COR-L47 (cell line): ENCODE results near the gene PPP1R12C.
"Not testable (repeated sequence)": the region's sequence is repeated elsewhere in the genome, so short reads cannot be mapped to it uniquely, and the experiment has no call there.

ENCODE experiments used
- DNase-seq: peaks from one replicate; lab custom pipeline; 2025; lab: John Stamatoyannopoulos, UW

The PPP1R12C gene

DNA sequence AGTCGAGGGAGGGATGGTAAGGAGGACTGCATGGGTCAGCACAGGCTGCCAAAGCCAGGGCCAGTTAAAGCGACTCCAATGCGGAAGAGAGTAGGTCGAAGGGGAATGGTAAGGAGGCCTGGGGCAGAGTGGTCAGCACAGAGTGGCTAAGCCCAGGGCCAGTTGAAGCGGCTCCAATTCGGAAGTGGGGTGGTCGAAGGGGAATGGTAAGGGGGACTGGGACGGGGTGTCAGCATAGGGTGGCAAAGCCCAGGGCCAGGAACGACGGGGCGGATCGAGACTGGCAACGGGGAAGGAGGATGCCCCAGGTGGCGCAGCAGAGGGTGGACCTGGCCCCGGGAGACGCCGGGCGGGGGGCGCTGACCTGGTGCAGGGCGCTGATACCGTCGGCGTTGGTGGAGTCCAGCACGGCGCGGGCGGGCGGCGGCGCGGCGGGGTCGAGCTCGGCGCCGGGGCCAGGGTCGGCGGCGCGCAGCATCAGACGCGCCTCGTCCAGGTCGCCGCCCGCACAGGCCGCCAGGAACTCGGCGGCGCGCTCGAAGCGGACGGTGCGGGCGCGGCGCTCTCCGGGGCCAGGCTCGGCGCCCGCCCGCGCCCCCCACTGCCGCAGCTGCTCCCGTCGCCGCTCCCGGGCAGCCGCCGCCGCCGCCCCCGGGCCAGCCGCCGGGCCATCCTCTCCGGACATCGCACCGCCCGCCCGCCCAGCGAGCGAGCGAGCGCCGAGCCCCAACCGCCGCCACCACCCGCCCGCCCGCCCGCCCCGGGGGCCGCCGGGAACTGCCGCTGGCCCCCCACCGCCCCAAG lies at the start of gene PPP1R12C:
PPP1R12C (minus strand) TSS at position 779 of the 804 bp plus-strand sequence; CDS start at position 685, 94 bp downstream.
- no peak for DNase-seq

DNA sequence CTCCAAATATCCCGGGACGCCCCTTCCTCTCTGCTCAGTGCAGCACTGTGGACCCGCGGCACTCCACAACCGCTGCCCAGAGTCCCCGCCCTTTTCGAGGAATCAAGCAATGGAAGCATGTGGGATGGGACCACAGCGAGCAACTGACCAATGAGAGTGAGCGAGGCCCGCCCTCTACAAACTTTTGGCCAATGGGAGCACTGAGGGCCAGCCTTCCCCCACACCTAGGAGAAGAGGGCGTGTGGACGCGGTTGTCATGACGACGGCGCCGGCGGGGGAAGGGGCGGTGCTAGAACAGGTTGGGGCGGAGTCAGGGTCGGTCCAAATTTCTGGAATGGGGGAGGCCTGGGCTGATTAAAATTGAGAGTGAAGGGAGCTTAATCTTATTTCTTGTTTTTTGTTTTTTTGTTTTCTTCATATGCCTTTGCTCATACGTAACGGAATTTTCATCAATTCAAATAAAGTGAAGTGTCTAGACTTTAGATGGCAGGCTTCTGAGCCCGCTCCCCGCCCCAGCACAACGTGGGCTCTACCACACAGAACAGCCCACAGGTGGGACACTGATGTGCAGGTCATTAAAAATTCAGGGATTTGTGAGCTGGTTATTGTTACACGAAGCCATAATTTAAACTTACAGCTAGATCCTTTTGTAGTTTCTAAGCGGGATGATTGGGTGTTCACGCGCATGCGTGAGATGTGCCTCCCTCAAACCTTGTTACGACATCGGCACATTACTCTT lies 49.3 kb upstream of the PPP1R12C start, which contains the start of gene DNAAF3:
DNAAF3 (minus strand) TSS at position 84 of the 739 bp plus-strand sequence. CDS start 200 bp downstream, outside the sequence.
- DNase-seq: peak; percentile 93

DNA sequence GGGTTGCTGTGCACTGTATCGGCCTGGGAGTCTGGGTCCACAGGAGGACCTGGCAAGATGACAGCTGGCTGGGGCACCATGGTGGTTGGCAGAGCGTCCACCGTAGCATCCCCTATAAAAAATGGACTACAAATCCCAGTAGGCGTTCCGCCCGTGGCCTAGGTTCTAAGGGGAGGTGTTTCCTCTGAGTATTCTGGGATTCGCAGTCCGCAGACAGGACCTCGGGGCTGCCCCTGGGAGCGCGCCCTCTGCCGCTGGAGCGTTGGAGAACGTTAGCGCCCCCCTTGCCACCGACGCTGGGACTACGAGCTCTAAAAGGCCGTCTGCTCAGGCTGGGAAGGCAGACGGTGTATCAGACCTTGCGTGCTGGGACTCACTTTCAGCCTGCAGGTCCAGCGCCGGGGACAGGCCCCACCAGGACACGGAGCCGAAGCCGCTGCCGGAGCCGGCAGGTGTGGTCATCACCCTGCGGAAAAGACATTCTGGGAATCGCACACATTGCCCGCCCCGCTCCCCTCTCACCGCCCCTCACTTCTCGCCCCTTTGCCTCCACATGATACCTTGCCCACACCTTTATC lies 48.6 kb upstream of the PPP1R12C start:
- DNase-seq: peak; percentile 76

DNA sequence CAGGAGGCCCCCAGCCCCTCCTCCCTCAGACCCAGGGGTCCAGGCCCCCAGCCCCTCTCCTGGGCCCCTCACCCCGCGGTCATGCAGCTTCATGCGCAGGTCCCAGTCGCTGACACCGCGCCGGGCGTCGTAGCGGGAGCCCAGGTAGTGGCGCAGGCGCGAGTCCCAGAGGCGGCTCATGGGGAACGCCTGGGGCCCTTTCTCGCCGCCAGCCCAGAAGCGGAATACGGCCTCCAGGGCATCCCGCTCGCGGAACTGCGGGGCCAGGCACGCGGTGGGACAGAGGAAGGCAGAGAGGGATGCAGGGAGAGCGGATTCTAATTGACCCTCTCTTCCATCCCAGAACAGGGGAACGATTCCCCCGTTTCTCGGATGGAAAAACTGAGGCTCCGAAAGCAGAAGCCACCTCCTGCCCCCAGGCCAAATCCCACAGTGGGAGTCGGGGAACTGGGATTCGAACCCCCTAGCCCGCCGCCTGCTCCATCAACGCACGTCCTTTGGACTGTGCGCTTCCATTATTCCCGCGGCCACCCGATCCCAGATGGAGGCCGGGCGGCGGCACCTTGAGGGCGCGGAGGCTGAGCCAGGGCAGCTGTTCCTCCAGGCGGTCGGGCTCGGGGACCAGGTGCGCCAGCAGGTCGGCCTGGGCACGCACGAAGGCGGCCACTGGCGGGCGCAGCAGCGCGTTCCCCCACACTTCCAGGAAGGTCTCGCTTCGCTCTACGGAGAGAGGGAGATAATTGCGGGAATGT lies 44.3 kb upstream of the PPP1R12C start:
- no peak for DNase-seq

DNA sequence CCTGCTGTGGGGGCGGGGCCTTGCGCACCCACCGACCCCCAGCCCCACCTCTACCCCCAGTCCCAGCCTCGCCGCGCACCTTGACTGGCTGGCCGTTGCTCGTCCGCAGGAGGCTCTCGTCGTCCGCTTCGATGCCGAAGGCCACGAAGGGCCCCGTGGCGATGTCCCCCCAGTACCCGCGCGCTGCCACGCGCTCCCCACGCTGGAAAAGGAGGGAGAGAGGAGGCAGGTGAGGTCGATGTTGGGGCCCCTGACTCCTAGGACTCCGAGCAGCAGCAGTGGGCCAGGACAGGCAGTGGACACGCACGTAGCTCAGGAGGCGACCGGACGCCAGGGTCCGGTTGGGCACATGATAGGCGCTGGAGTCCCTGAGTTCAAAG lies 43.5 kb upstream of the PPP1R12C start:
- DNase-seq: no peak

DNA sequence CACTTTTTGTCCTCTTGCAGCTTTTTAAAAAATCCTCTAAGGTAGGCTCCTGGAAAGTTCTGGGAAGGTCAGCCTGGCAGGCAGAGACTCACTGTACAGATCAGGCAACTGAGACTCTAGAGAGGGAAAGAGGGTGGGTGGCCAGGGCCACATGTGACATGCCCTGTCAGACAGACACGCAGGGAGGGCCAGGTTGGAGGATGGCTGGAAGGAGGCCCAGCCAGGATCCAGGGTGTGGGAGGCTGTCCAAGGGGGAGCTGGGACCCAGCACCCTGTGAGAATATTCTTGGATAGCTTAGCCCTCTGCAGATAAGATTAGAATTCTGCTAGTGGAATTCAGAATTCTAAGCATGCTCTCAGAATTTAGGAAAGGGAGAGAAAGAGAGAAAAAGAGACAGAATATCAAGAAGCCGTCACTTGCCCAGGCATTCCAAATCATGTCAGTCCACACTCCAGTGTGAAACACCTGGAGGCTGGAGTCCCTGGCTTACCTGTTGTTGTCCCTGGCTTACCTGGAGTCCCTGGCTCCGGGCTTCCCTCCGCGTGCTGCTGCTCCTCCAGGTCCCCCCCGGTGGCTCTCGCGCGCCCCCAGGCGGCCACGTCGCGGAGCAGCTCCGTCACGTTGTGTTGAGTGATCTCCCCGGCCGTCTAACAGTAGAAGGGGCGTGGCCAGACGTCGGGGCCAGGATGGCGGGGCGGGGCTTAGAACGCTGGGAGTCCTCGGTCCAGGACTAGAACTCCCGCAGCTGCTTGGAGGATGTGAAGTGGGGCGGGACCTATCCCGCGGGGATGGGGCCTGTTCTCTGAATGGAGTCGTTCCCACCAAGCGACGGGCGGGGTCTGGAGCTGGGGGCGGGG lies 42.9 kb upstream of the PPP1R12C start:
- peak; percentile 93 for DNase-seq

DNA sequence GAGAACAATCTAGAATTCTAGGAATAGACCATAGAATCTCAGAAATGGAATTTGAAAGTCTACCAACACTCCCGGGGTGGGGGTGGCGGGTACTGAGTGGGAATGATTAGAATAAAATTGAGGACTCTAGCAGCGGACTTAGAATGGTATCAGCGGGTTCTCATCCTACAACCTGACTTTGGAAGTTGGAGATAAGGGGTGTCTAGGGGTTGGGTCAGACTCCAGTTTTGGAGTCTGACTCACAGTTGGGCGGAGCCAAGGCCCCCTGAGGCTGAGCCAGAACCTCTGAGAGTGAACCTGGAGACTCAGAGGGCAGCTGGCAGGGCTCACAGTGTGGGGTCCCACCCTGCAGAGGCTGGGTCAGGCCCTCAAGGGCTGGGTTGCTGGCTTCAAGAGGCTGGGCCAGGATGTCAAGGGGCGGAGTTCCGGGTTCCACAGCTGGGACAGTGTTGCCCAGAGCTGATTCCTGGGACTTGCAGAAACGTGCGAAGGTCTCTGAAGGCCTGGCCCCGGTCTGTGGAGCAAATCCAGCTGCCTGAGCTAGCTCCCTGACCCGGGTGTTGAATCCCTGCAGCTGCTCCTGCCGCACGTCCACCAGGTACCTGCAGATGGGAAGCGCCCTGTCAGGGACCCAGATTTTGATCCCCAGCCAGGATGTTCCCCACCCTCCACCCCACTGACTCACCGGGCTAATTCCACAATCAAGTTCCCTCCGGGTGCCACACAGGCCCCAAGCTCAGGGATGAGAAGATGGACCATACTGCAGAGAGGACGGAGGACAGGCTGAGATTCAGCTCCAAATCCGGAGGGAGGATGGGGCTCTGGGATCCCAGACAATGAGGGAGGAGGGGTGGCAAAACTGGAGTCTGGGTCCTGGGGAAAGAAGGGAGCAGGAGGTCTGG lies 41.7 kb upstream of the PPP1R12C start:
- DNase-seq: no peak

DNA sequence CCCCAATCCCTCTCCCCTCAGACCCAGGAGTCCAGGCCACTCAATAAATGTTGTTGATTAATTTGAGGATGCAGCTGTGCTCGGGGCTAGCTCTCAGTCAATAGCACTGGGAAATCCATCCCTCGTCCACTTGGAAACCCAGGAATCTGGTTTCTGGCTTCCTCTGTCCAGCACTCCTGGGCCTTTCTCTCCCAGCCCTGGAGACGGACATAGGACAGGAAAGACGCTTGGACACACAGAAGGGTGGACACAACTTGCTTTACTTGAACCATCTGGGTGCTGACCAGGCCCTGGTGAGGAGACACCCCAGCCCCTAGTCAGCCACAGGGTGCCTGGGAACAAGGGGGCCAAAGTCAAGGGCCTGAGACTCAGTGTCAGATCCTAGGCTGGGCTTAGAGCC lies 41.0 kb upstream of the PPP1R12C start:
- DNase-seq: no peak

DNA sequence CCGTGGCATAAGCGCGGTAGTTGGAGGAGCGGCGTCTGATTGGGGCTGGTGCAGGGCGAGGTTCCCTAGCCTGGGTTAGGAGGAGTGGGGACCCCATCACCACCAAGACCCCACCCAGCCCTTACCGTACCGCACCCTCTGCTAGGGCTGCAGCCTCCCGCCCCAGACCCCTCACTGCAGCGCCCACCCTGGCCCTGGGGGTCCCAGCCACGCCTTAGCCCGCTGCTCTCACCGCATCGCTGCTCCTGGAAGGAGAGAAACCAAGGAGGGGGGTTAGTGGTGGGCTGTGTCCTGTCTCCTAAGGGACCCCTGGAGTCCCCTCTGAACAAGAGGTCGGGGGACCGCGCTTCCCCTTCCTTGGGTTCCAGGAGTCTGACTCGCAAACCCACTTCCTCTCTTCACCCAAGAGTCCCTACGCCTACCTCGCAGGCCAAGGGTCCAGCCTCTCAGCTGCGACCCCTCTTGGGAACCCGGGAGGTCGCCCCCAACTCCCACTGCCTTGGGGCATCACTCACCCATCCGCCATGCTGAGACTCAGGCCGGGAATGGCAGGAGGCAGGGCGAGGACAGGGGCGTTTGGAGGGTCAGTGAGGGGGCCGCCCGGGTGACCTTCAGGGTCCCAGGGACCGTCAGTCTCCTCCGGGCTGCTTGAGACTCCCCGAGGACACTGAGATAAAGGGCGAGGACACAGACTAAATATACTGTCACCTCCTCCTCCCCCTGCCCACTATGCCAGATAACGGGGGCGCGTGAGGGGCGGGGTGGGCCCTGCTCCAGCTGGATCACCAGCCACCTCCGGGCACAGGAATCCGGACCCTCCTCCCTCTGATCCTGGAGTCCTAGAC lies 39.8 kb upstream of the PPP1R12C start, which contains the start of gene TNNI3:
TNNI3 (minus strand) TSS at position 669 of the 845 bp plus-strand sequence; CDS start at position 526, 143 bp downstream.
- DNase-seq: no peak

DNA sequence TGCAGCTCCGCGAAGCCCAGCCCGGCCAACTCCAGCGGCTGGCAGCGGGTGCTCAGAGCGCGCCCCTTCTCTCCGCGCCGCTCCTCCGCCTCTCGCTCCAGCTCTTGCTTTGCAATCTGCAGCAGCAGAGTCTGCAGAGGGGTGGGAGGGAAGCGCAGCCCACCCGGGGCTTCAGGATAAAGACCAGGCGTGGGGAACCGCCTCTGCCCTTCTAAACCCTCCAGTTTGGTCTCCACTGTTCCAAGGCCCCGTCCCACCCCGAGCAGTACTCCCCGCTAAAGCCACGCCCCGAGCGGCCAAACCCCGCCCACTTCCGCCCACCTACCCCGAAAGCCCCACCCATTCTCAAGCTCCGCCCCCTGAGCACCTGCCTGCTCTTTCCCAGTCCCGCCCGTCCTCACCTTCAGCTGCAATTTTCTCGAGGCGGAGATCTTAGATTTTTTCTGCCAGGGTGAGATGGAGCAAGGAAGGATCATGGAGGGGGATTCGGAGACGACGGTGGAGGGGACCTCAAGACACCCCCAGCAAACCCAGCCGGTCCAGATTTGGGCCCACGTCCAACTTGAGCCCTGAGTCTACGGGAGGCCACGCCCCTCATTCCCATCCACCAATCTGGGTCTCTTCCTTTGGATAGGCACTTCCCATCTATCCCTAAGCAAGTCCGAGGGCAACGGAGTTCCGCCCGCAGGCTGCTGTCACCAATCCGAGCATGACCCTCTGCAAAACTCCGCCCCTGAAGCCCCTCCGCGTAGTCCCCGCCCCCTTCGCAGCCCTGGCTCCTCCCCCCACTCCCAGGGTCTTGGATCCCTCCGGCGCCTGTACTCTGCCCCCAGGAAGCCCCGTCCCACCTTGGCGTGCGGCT lies 39.0 kb upstream of the PPP1R12C start:
- DNase-seq: no peak

DNA sequence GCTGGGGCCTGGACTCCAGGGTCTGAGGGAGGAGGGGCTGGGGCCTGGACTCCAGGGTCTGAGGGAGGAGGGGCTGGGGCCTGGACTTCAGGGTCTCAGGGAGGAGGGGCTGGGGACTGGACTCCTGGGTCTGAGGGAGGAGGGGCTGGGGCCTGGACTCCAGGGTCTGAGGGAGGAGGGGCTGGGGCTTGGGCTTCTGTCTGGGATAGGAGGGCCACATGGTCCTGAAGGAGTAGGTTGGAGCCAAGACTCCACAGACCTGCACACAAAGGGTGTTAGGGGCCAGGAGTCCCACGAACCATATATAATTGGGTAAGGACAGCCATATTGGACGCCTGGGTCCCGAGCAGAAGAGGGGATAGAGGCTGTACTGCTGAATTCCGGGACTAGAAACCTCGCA lies 38.3 kb upstream of the PPP1R12C start:
- DNase-seq: not testable (repeated sequence)

DNA sequence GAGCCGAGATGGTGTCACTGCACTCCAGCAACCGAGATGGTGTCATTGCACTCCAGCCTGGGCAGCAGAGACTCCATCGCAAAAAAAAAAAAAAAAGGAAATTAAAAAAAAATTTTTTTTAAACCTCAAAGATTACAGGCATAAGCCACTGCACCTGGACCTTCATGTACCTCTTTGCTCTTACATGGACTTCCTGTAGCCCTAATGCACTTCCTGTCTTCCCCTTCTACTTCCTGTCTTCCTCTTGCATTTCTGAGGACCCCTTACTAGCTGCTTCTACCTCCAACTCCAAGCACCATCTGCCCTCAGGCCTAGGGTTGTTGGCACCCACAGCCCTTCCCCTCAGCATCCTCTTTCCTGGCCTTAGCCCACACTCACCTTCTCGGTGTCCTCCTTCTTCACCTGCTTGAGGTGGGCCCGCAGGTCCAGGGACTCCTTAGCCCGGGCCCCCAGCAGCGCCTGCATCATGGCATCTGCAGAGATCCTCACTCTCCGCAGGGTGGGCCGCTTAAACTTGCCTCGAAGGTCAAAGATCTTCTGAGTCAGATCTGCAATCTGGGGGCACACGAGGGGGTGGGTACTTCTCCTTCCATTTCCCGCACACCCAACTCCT lies 36.3 kb upstream of the PPP1R12C start:
- no peak for DNase-seq

DNA sequence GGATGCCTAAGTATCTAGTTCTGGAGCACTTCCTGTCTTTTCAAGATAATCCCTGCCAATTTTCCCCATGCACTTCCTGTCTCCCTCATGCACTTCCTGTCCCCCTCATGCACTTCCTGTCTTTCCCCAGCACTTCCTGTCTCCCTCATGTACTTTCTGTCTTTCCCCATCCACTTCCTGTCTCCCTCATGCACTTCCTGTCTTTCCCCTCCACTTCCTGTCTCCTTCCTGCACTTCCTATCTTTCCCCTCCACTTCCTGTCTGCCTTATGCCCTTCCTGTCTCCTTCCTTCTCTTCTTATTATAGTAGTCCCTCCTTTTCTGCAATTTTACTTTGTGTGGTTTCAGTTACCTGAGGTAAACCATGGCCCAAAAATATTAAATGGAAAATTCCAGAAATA lies 34.6 kb upstream of the PPP1R12C start:
- DNase-seq: peak; percentile 63

DNA sequence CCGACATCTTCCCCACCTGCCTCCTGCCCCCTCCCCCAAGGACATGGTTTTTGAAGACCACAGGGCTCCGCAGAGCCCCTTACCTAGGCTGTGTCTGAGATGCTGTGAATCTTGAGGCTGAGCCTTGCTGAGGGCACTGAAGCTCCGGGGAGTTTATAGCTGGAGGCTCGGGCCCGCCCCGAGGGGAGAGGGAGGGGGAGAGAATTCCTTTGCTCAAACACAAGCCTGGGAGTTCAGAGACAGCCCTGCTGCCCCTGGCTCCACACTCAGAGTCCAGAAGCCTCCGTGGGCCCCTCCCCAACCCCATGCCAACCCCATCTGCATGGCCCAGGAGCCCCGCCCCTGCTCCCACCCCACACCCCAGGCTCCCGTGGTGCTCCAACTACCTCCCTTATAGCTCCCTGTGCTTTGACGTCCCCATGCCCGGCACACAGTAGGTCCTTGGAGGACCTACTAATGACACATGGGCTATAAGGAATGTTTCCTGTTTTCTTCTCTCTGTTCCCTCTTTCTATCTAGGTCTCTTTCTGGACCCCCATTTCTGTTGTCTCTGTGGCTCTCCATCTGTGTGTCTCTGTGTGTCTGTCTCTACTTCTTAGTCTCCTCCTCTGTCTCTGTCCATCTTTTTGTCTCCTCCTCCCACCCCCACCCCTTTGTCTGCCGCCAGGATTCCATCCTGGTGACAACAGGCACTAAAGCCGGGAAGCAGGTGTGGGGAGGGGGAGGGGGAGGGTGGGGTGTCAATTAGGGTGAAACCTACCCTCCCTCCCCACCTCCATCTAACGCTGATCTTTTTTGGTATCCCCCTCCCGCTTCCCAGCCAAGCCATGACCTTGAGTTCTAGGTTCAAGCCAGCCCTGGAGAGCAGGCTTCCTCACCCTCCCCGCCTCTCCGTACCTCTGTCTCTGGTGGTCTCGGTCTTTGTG lies 31.9 kb upstream of the PPP1R12C start, which contains the start of gene TNNT1:
TNNT1 (minus strand) TSS at position 129 of the 926 bp plus-strand sequence. CDS start 2,049 bp downstream, outside the sequence.
- no peak for DNase-seq

DNA sequence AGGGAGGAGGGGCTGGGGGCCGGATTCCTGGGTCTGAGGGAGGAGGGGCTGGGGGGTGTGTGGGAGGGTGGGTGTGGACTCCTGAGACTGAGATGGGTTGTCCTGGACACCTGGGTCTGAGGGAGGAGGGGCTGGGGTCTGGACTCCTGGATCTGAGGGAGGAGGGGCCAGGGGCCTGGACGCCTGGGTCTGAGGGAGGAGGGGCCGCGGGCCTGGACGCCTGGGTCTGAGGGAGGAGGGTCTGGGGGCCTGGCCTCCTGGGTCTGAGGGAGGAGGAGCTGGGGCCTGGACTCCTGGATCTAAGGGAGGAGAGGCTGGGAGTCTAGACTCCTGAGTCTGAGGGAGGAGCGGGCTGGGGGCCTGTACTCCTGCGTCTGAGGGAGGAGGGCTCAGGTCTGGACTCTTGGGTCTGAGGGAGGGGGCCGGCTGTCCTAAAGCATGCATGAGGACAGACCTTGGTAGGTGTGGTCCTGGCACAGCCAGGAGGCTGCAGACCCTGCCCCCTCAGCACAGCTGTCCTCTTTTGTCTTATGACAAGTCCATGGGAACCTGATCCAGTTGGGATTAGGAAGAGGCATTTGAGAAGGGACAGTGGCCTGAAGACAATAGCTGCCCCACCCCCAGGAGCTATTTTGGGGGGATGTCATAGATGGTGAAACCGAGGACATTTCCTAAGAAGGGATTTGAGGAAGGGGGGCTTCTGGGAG lies 30.3 kb upstream of the PPP1R12C start:
- no peak for DNase-seq
